ENCODE measurements around the gene MMP24OS. TPM values are rescaled to one million over a fixed set of nuclear protein-coding genes. Genes with fewer than 3 reads are reported as not detected.

Gene MMP24OS
- total RNA-seq, 6 experiments from 2014 or later, result 91.7 to 117 (median 105) TPM

GRCh38 chr20:35237486-35237885, 40.4 kb downstream of the MMP24OS start:
- H3K4me1 Mint-ChIP-seq (ENCODE audit: low read depth), result peaks cover 37% of the 10 kb centered on the region
- peak; percentile 12 for DNase-seq
- H3K27me3 Mint-ChIP-seq (ENCODE audit: insufficient read depth), result peaks cover 5% of the 10 kb centered on the region
- peaks cover 5% of the 10 kb centered on the region for H3K9me3 Mint-ChIP-seq
- no peak overlapping the region for H3K27ac Mint-ChIP-seq
- H3K4me3 Mint-ChIP-seq, result no peak overlapping the region
- TF ChIP-seq CTCF (IDR thresholded peaks at IDR 0.05), result no peak
- peaks cover 11% of the 10 kb centered on the region for H3K36me3 Mint-ChIP-seq (ENCODE audit: low read depth)

GRCh38 chr20:35235881-35236280, 42.0 kb downstream of the MMP24OS start:
- H3K4me3 Mint-ChIP-seq, result no peak overlapping the region

DNA sequence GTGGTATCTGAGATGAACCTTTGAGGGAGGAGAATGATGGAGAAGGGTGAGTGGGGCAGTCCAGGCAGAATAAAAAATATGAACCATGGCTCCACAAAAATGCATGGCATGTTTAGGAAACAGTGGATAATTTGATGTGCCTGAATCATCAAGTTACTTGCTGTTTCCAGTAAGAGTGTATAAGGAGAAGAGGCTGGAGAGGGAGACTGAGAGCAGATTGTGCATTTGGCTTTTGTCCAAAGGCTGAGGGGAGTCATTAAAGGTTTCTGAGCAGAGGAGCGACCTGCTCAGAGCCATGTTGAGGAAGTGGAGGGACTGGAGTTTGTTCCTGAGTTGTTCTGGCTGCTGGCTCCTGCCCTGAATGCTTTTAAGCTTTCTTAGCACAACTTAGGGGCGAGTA, 45.3 kb downstream of the MMP24OS start:
- peaks cover 19% of the 10 kb centered on the region for H3K4me1 Mint-ChIP-seq (ENCODE audit: low read depth)
- peaks cover 11% of the 10 kb centered on the region for H3K36me3 Mint-ChIP-seq (ENCODE audit: low read depth)
- DNase-seq, result peak; percentile 80
- H3K27me3 Mint-ChIP-seq (ENCODE audit: insufficient read depth), result peaks cover 2% of the 10 kb centered on the region; the same call in 1 of the 2 replicates
- no peak for TF ChIP-seq CTCF (IDR thresholded peaks at IDR 0.05)
- H3K4me3 Mint-ChIP-seq, result peak overlapping the region; percentile 5; the same call in 1 of the 2 replicates
- H3K27ac Mint-ChIP-seq, result peak overlapping the region; percentile 39
- peaks cover 5% of the 10 kb centered on the region for H3K9me3 Mint-ChIP-seq

More at GRCh38 chr20:35235881-35236280, 42.0 kb downstream of the MMP24OS start:
- H3K27ac Mint-ChIP-seq, result no peak overlapping the region
- peaks cover 5% of the 10 kb centered on the region for H3K27me3 Mint-ChIP-seq (ENCODE audit: insufficient read depth)
- no peak for TF ChIP-seq CTCF (IDR thresholded peaks at IDR 0.05)
- no peak for DNase-seq
- H3K4me1 Mint-ChIP-seq (ENCODE audit: low read depth), result peaks cover 36% of the 10 kb centered on the region
- peaks cover 5% of the 10 kb centered on the region for H3K9me3 Mint-ChIP-seq
- H3K36me3 Mint-ChIP-seq (ENCODE audit: low read depth), result peaks cover 11% of the 10 kb centered on the region

DNA sequence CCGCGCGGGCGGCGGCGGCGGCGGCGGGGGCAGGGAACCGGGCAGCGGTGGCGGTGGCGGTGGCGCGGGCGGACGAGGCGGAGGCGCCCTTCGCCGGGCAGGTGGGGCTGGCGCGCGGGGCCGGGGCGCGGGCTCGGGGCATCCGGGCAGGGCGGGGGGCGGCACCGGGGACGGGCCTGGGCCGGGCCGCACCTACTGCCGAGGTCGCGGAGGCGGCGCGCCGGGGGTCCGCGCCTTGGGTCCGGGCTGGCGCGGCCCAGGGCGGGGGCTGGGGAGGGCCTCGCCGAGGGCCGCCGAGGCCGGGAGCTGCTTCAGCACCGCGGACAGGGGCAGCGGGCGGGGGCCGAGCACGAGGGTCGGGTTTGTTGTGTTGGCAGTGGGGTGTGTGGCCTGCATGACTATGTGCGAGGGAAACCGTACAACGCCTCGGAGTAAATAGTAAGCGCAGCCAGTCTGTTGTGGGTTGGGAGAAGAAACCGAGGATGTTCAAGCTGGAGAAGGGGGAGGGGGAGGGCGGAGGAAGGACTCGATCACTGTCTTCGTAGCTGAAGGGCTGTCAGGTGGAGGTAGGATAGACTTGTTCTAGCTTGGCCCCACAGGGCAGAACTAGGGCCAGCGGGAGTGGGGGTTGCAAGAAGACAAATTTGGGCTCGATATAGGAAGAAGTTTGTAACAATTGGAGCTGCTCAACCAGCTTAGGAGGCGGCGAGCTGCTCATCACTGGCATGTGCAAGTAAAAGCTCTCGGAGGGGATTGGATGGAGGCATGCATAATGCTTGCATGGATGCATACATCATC, 50.8 kb downstream of the MMP24OS start:
- Mint-ChIP-seq H3K27ac (no peak overlapping the region), H3K27me3 (ENCODE audit: insufficient read depth) (peaks cover 19% of the 10 kb centered on the region)

More for the DNA sequence above, 50.8 kb downstream of the MMP24OS start:
- peaks cover 4% of the 10 kb centered on the region; the same call in 1 of the 2 replicates for H3K36me3 Mint-ChIP-seq (ENCODE audit: low read depth)
- no peaks in the 10 kb centered on the region for H3K9me3 Mint-ChIP-seq
- no peak for DNase-seq
- TF ChIP-seq CTCF (IDR thresholded peaks at IDR 0.05), result no peak
- peak overlapping the region; percentile 60 for H3K4me3 Mint-ChIP-seq
- peaks cover 9% of the 10 kb centered on the region for H3K4me1 Mint-ChIP-seq (ENCODE audit: low read depth)

Other genes with a start within 250 kb of the MMP24OS start
- gene TRPC4AP, start 185.3 kb downstream of the MMP24OS start, total RNA-seq (2021; fragmentation: NEBNext Ultra II Directional; extraction: Animal tissue kit (Norgen Biotek cat#: 25700)), result 10 to 100 TPM; 70.7 to 89.8 (median 81.6) TPM
- gene EDEM2, start 130.8 kb downstream of the MMP24OS start, total RNA-seq (2021; fragmentation: NEBNext Ultra II Directional; extraction: Animal tissue kit (Norgen Biotek cat#: 25700)), result 10 to 100 TPM; 29.5 to 33.3 (median 32.0) TPM
- 10 to 100 TPM; 21.0 to 29.6 (median 23.4) TPM for gene PROCR, start 106.0 kb downstream of the MMP24OS start, total RNA-seq (2021; fragmentation: NEBNext Ultra II Directional; extraction: Animal tissue kit (Norgen Biotek cat#: 25700))
- gene MMP24, start 51.4 kb downstream of the MMP24OS start, total RNA-seq (2021; fragmentation: NEBNext Ultra II Directional; extraction: Animal tissue kit (Norgen Biotek cat#: 25700)), result 1 to 10 TPM in 1 of 6 experiments, under 1 TPM in 5; 0.48 to 1.2 (median 0.65) TPM
- 100 to 1,000 TPM; 176 to 194 (median 185) TPM for gene EIF6, start 6.7 kb upstream of the MMP24OS start, total RNA-seq (2021; fragmentation: NEBNext Ultra II Directional; extraction: Animal tissue kit (Norgen Biotek cat#: 25700))
- not detected for gene FAM83C, start 14.3 kb upstream of the MMP24OS start, total RNA-seq (2021; fragmentation: NEBNext Ultra II Directional; extraction: Animal tissue kit (Norgen Biotek cat#: 25700))
- 10 to 100 TPM; 38.6 to 51.1 (median 46.1) TPM for gene UQCC1, start 133.9 kb upstream of the MMP24OS start, total RNA-seq (2021; fragmentation: NEBNext Ultra II Directional; extraction: Animal tissue kit (Norgen Biotek cat#: 25700))
- gene GDF5, start 160.1 kb upstream of the MMP24OS start, total RNA-seq (2021; fragmentation: NEBNext Ultra II Directional; extraction: Animal tissue kit (Norgen Biotek cat#: 25700)), result under 1 TPM; 0.20 to 0.47 (median 0.35) TPM
- gene CEP250, start 177.5 kb upstream of the MMP24OS start, total RNA-seq (2021; fragmentation: NEBNext Ultra II Directional; extraction: Animal tissue kit (Norgen Biotek cat#: 25700)), result 10 to 100 TPM; 18.3 to 26.3 (median 22.9) TPM

Data from HFFc6 (cell line).